ENCODE data around the gene CORT.

DNA sequence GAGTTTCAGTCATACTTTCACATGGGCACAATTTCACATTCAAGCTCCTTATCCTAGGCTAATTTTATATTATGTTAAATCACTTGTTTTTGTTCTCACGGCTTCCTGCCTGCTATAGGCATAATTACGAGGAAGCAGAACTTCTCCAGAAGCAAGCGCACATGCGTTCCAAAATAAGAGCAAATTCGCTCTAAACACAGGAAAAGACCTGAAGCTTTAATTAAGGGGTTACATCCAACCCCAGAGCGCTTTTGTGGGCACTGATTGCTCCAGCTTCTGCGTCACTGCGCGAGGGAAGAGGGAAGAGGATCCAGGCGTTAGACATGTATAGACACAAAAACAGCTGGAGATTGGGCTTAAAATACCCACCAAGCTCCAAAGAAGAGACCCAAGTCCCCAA, at the start of gene CORT:
- TF ChIP-seq, protein P1, sequence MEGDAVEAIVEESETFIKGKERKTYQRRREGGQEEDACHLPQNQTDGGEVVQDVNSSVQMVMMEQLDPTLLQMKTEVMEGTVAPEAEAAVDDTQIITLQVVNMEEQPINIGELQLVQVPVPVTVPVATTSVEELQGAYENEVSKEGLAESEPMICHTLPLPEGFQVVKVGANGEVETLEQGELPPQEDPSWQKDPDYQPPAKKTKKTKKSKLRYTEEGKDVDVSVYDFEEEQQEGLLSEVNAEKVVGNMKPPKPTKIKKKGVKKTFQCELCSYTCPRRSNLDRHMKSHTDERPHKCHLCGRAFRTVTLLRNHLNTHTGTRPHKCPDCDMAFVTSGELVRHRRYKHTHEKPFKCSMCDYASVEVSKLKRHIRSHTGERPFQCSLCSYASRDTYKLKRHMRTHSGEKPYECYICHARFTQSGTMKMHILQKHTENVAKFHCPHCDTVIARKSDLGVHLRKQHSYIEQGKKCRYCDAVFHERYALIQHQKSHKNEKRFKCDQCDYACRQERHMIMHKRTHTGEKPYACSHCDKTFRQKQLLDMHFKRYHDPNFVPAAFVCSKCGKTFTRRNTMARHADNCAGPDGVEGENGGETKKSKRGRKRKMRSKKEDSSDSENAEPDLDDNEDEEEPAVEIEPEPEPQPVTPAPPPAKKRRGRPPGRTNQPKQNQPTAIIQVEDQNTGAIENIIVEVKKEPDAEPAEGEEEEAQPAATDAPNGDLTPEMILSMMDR (optimal IDR thresholded peaks at IDR 0.05 in 1 of 3, IDR thresholded peaks at IDR 0.05 in 1 of 3, conservative IDR thresholded peaks at IDR 0.05 in 1 of 3; ENCODE audit: extremely low read depth in 1 of 3, insufficient read depth in 2 of 3, low read length in 3 of 3) = no peak
- TF ChIP-seq EZH2 (IDR thresholded peaks at IDR 0.05; ENCODE audit: low read length) = no peak

Measured in keratinocyte (primary cell).